Activated T-cell treated with anti-CD3 and anti-CD28 coated beads, Interleukin-2, amount 50 U/mL, for 4 hours (primary cell): Measurements from ENCODE around the gene NHP2. TPM values are rescaled to one million over a fixed set of nuclear protein-coding genes. Genes with fewer than 3 reads are reported as not detected.
A peak's percentile ranks its signal among the peaks of the same experiment; 100 is the strongest.

Experiments
- ATAC-seq, 2 donors: fragments of 200-7000 bp; cut with Tn5 transposase; one replicate each; pipeline ENCODE4 v1.10.0; 2021
- DNase-seq: peaks from one replicate; pipeline ENCODE4 v3.0.0-alpha.2; 2020
- H3K27me3 Mint-ChIP-seq: one replicate; pipeline ENCODE4 v1.8.0; 2021; ENCODE audit warnings: low read depth, mixed read lengths
- H3K36me3 Mint-ChIP-seq: one replicate; pipeline ENCODE4 v1.8.0; 2022; ENCODE audit warnings: mixed read lengths; ENCODE audit not compliant: insufficient read depth
- H3K4me1 Mint-ChIP-seq: one replicate; pipeline ENCODE4 v1.8.0; 2021; ENCODE audit warnings: low read depth, mixed read lengths
- H3K4me3 Mint-ChIP-seq: one replicate; pipeline ENCODE4 v1.8.0; 2021; ENCODE audit warnings: mild to moderate bottlenecking, moderate library complexity, mixed read lengths
- H3K9me3 Mint-ChIP-seq: one replicate; pipeline ENCODE4 v1.8.0; 2021; ENCODE audit warnings: mixed read lengths
- total RNA-seq, 3 donors: library from RNA; stranded (reverse); gene quantifications; one replicate each; pipeline ENCODE4 v1.2.1, GENCODE V29; 2021

NHP2 gene
- total RNA-seq, 3 donors from 2014 or later: 373 to 417 (median 409) TPM

GRCh38 chr5:178189433-178189832 lies 35.7 kb upstream of the NHP2 start:
- H3K36me3 Mint-ChIP-seq: no peaks in the 10 kb centered on the region
- H3K27me3 Mint-ChIP-seq: peaks cover 13% of the 10 kb centered on the region
- no peak overlapping the region for H3K4me3 Mint-ChIP-seq
- H3K9me3 Mint-ChIP-seq: no peaks in the 10 kb centered on the region
- peaks cover 12% of the 10 kb centered on the region for H3K4me1 Mint-ChIP-seq
- DNase-seq (no peak), ATAC-seq (no peak)

- H3K27me3 Mint-ChIP-seq: peaks cover 7% of the 10 kb centered on the region
- H3K4me3 Mint-ChIP-seq: no peak within 1 kb of the TSS
- no peaks in the 10 kb centered on the region for H3K36me3 Mint-ChIP-seq
- peaks cover 6% of the 10 kb centered on the region for H3K4me1 Mint-ChIP-seq
- no peak for ATAC-seq
- H3K9me3 Mint-ChIP-seq: no peaks in the 10 kb centered on the region
- no peak for DNase-seq
These were observed 33.3 kb upstream of the NHP2 start, which contains the start of gene GMCL2 for GRCh38 chr5:178187014-178187413. Gene GMCL2 (minus strand): TSS chr5:178187371. CDS start chr5:178187299, 72 bp downstream.

GRCh38 chr5:178186427-178186826 lies 32.7 kb upstream of the NHP2 start:
- Mint-ChIP-seq H3K4me3 (no peak overlapping the region), H3K36me3 (no peaks in the 10 kb centered on the region), H3K4me1 (peaks cover 6% of the 10 kb centered on the region), H3K27me3 (peaks cover 6% of the 10 kb centered on the region), H3K9me3 (no peaks in the 10 kb centered on the region)
- ATAC-seq (no peak), DNase-seq (no peak)

GRCh38 chr5:178182158-178182876 lies 28.6 kb upstream of the NHP2 start:
- Mint-ChIP-seq H3K27me3 (peaks cover 2% of the 10 kb centered on the region), H3K9me3 (no peaks in the 10 kb centered on the region), H3K4me3 (no peak overlapping the region), H3K4me1 (peaks cover 6% of the 10 kb centered on the region), H3K36me3 (no peaks in the 10 kb centered on the region)
- ATAC-seq (no peak), DNase-seq (no peak)

GRCh38 chr5:178180141-178180863 lies 26.6 kb upstream of the NHP2 start:
- Mint-ChIP-seq H3K4me3 (no peak overlapping the region), H3K9me3 (no peaks in the 10 kb centered on the region), H3K4me1 (peaks cover 6% of the 10 kb centered on the region), H3K36me3 (no peaks in the 10 kb centered on the region), H3K27me3 (peaks cover 3% of the 10 kb centered on the region)
- DNase-seq (no peak), ATAC-seq (no peak)

GRCh38 chr5:178177569-178177968 lies 23.9 kb upstream of the NHP2 start:
- no peaks in the 10 kb centered on the region for H3K9me3 Mint-ChIP-seq
- no peak for ATAC-seq
- DNase-seq: no peak
- H3K4me3 Mint-ChIP-seq: no peak overlapping the region
- no peaks in the 10 kb centered on the region for H3K36me3 Mint-ChIP-seq
- peaks cover 3% of the 10 kb centered on the region for H3K27me3 Mint-ChIP-seq
- peaks cover 6% of the 10 kb centered on the region for H3K4me1 Mint-ChIP-seq

GRCh38 chr5:178176791-178177190 lies 23.1 kb upstream of the NHP2 start:
- H3K4me1 Mint-ChIP-seq: no peaks in the 10 kb centered on the region
- no peak overlapping the region for H3K4me3 Mint-ChIP-seq
- no peaks in the 10 kb centered on the region for H3K9me3 Mint-ChIP-seq
- no peaks in the 10 kb centered on the region for H3K36me3 Mint-ChIP-seq
- ATAC-seq (no peak), DNase-seq (no peak)
- peaks cover 3% of the 10 kb centered on the region for H3K27me3 Mint-ChIP-seq

- no peak for DNase-seq
- H3K9me3 Mint-ChIP-seq: no peaks in the 10 kb centered on the region
- no peak overlapping the region for H3K4me3 Mint-ChIP-seq
- peaks cover 2% of the 10 kb centered on the region for H3K27me3 Mint-ChIP-seq
- no peak for ATAC-seq
- no peaks in the 10 kb centered on the region for H3K36me3 Mint-ChIP-seq
- no peaks in the 10 kb centered on the region for H3K4me1 Mint-ChIP-seq
These were observed 20.8 kb upstream of the NHP2 start for GRCh38 chr5:178174456-178174855.

GRCh38 chr5:178170455-178170854 lies 16.8 kb upstream of the NHP2 start:
- DNase-seq (no peak), ATAC-seq (no peak)
- H3K9me3 Mint-ChIP-seq: no peaks in the 10 kb centered on the region
- H3K27me3 Mint-ChIP-seq: no peaks in the 10 kb centered on the region
- no peaks in the 10 kb centered on the region for H3K4me1 Mint-ChIP-seq
- no peaks in the 10 kb centered on the region for H3K36me3 Mint-ChIP-seq
- no peak overlapping the region for H3K4me3 Mint-ChIP-seq

GRCh38 chr5:178165581-178165980 lies 11.9 kb upstream of the NHP2 start:
- DNase-seq (no peak), ATAC-seq (no peak)
- H3K4me3 Mint-ChIP-seq: no peak overlapping the region
- H3K36me3 Mint-ChIP-seq: no peaks in the 10 kb centered on the region
- no peaks in the 10 kb centered on the region for H3K9me3 Mint-ChIP-seq
- H3K4me1 Mint-ChIP-seq: peaks cover 4% of the 10 kb centered on the region
- H3K27me3 Mint-ChIP-seq: peaks cover 18% of the 10 kb centered on the region

GRCh38 chr5:178163772-178164735 lies 10.4 kb upstream of the NHP2 start:
- no peaks in the 10 kb centered on the region for H3K9me3 Mint-ChIP-seq
- DNase-seq: peak; percentile 95
- peak overlapping the region; percentile 16 for H3K4me3 Mint-ChIP-seq
- H3K27me3 Mint-ChIP-seq: peaks cover 18% of the 10 kb centered on the region
- H3K4me1 Mint-ChIP-seq: peaks cover 4% of the 10 kb centered on the region
- no peaks in the 10 kb centered on the region for H3K36me3 Mint-ChIP-seq
- ATAC-seq: peak; percentile 99 to 100

- ATAC-seq (no peak), DNase-seq (no peak)
- Mint-ChIP-seq H3K36me3 (no peaks in the 10 kb centered on the region), H3K4me1 (peaks cover 4% of the 10 kb centered on the region), H3K27me3 (peaks cover 18% of the 10 kb centered on the region), H3K4me3 (no peak overlapping the region), H3K9me3 (no peaks in the 10 kb centered on the region)
These were observed 8.8 kb upstream of the NHP2 start for GRCh38 chr5:178162481-178162880.

- Mint-ChIP-seq H3K36me3 (no peaks in the 10 kb centered on the region), H3K4me3 (no peak overlapping the region), H3K9me3 (no peaks in the 10 kb centered on the region), H3K4me1 (peaks cover 4% of the 10 kb centered on the region), H3K27me3 (peaks cover 18% of the 10 kb centered on the region)
- no peak for ATAC-seq
- no peak for DNase-seq
These were observed 6.5 kb upstream of the NHP2 start for GRCh38 chr5:178160176-178160575.

GRCh38 chr5:178155065-178155464 lies 1.4 kb upstream of the NHP2 start:
- no peak for ATAC-seq

More at GRCh38 chr5:178155065-178155464, 1.4 kb upstream of the NHP2 start:
- peaks cover 29% of the 10 kb centered on the region for H3K4me1 Mint-ChIP-seq
- no peaks in the 10 kb centered on the region for H3K9me3 Mint-ChIP-seq
- no peak for DNase-seq
- H3K36me3 Mint-ChIP-seq: peaks cover 19% of the 10 kb centered on the region
- no peak overlapping the region for H3K4me3 Mint-ChIP-seq
- no peaks in the 10 kb centered on the region for H3K27me3 Mint-ChIP-seq
